ENCODE data around the gene ZMYND8.

ZMYND8 gene

DNA sequence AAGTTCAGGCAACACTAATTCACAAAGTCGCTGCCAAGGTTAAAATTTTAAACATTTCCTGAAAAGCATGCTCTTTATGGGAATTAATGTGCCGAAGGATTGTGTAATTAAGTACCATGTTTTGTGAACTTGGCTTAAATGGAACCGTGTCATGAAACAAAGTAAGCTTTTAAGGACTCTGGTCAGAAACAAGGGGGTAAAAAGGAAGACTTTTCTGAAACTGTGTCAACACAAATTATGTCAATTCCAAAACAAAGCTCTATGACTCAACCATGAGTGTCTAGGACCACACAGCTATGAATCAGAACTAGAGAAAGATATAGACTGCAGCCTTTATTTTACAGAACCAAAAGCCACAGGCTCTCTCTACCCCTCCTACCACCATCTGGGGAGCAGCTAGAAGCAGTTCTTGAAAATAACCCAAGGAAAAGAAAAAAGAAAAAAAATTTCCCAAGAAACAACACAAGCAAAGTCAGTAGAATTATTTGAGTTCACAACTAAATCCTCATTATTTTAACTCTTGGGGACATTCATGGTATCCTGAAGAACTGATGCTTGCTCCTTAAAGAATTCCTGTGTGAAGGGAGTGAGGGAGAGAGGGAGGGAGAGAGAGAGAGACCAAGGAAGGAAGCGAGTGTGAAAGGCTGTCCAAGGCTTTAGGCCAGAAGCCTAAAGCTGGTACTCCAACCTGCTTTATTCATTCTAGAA, 81.9 kb downstream of the ZMYND8 start:
- Histone ChIP-seq H3K4me1 (ENCODE audit: insufficient read depth, low read length, severe bottlenecking) (peaks cover 8% of the 10 kb centered on the region), H3K79me2 (ENCODE audit: insufficient read depth, low read length) (peaks cover 9% of the 10 kb centered on the region; the same call in 1 of the 2 replicates), H3K4me3 (ENCODE audit: low read depth, low read length, poor library complexity, severe bottlenecking) (no peak overlapping the region), H3K36me3 (ENCODE audit: insufficient read depth, low read length) (peaks cover 83% of the 10 kb centered on the region), H3F3A (ENCODE audit: insufficient read depth, low read length) (no peaks in the 10 kb centered on the region), H3K9me2 (ENCODE audit: low read depth, low read length) (no peaks in the 10 kb centered on the region), H3K27ac (ENCODE audit: low read depth, low read length, poor library complexity, severe bottlenecking) (no peak overlapping the region), H4K20me1 (ENCODE audit: insufficient read depth, low read length) (no peaks in the 10 kb centered on the region), H3K9me3 (ENCODE audit: low read length) (no peaks in the 10 kb centered on the region), H3K27me3 (ENCODE audit: insufficient read depth, low read length) (no peaks in the 10 kb centered on the region), H2AFZ (ENCODE audit: low read length) (no peak overlapping the region), H3K4me2 (ENCODE audit: low read length) (no peak overlapping the region), H3K9ac (ENCODE audit: low read length) (no peak overlapping the region)
- TF ChIP-seq, protein P1, sequence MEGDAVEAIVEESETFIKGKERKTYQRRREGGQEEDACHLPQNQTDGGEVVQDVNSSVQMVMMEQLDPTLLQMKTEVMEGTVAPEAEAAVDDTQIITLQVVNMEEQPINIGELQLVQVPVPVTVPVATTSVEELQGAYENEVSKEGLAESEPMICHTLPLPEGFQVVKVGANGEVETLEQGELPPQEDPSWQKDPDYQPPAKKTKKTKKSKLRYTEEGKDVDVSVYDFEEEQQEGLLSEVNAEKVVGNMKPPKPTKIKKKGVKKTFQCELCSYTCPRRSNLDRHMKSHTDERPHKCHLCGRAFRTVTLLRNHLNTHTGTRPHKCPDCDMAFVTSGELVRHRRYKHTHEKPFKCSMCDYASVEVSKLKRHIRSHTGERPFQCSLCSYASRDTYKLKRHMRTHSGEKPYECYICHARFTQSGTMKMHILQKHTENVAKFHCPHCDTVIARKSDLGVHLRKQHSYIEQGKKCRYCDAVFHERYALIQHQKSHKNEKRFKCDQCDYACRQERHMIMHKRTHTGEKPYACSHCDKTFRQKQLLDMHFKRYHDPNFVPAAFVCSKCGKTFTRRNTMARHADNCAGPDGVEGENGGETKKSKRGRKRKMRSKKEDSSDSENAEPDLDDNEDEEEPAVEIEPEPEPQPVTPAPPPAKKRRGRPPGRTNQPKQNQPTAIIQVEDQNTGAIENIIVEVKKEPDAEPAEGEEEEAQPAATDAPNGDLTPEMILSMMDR (IDR thresholded peaks at IDR 0.05; ENCODE audit: low read length) = no peak
- TF ChIP-seq EZH2 (IDR thresholded peaks at IDR 0.05; ENCODE audit: borderline replicate concordance, low read length) = no peak

GRCh38 chr20:47273591-47274235, 82.8 kb downstream of the ZMYND8 start:
- Histone ChIP-seq H3K79me2 (ENCODE audit: insufficient read depth, low read length) (peaks cover 17% of the 10 kb centered on the region), H4K20me1 (ENCODE audit: insufficient read depth, low read length) (no peaks in the 10 kb centered on the region), H3K4me2 (ENCODE audit: low read length) (no peak overlapping the region), H3K4me3 (ENCODE audit: low read depth, low read length, poor library complexity, severe bottlenecking) (no peak overlapping the region), H3K9me3 (ENCODE audit: low read length) (no peaks in the 10 kb centered on the region), H3K36me3 (ENCODE audit: insufficient read depth, low read length) (peaks cover 82% of the 10 kb centered on the region), H3K4me1 (ENCODE audit: insufficient read depth, low read length, severe bottlenecking) (peaks cover 17% of the 10 kb centered on the region), H3K9ac (ENCODE audit: low read length) (no peak overlapping the region), H2AFZ (ENCODE audit: low read length) (no peak overlapping the region), H3K9me2 (ENCODE audit: low read depth, low read length) (no peaks in the 10 kb centered on the region), H3F3A (ENCODE audit: insufficient read depth, low read length) (no peaks in the 10 kb centered on the region), H3K27ac (ENCODE audit: low read depth, low read length, poor library complexity, severe bottlenecking) (no peak overlapping the region), H3K27me3 (ENCODE audit: insufficient read depth, low read length) (no peaks in the 10 kb centered on the region)
- TF ChIP-seq EZH2 (IDR thresholded peaks at IDR 0.05; ENCODE audit: borderline replicate concordance, low read length) = no peak
- TF ChIP-seq, protein P1 (IDR thresholded peaks at IDR 0.05; ENCODE audit: low read length) = no peak

DNA sequence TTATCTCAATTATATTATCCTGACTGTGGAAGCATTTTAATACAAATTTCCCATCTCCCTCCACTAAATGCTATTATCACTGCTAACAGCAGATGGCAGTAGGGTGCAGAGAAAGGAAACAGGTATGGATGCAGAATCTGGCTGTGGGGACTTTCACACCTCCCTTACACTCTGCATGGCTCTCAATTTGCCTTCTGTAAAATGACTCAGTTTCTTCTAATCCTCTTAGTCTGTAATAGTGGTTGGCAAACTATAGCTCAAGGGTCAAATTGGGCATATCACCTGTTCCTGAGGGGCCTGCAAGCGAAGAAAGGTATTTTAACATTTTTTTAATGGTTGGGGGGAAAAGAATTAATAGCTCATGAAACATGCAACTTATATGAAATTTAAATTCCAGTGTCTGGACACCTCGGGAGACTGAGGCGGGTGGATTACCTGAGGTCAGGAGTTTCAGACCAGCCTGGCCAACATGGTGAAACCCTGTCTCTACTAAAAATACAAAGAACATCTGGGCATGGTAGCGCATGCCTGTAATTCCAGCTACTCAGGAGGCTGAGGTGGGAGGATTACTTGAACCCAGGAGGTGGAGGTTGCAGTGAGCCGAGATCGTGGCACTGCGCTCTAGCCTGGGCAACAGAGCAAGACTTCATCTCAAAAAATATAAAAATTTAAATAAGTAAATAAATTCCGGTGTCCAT, 83.5 kb downstream of the ZMYND8 start:
- Histone ChIP-seq H2AFZ (ENCODE audit: low read length) (no peak overlapping the region), H3K36me3 (ENCODE audit: insufficient read depth, low read length) (peaks cover 78% of the 10 kb centered on the region), H3K4me2 (ENCODE audit: low read length) (no peak overlapping the region), H3K9me3 (ENCODE audit: low read length) (no peaks in the 10 kb centered on the region), H3K4me3 (ENCODE audit: low read depth, low read length, poor library complexity, severe bottlenecking) (no peak overlapping the region), H3K4me1 (ENCODE audit: insufficient read depth, low read length, severe bottlenecking) (peaks cover 22% of the 10 kb centered on the region), H3F3A (ENCODE audit: insufficient read depth, low read length) (no peaks in the 10 kb centered on the region), H3K9ac (ENCODE audit: low read length) (no peak overlapping the region), H3K79me2 (ENCODE audit: insufficient read depth, low read length) (peaks cover 19% of the 10 kb centered on the region), H4K20me1 (ENCODE audit: insufficient read depth, low read length) (no peaks in the 10 kb centered on the region), H3K27ac (ENCODE audit: low read depth, low read length, poor library complexity, severe bottlenecking) (no peak overlapping the region), H3K9me2 (ENCODE audit: low read depth, low read length) (no peaks in the 10 kb centered on the region), H3K27me3 (ENCODE audit: insufficient read depth, low read length) (no peaks in the 10 kb centered on the region)
- TF ChIP-seq, protein P1 (IDR thresholded peaks at IDR 0.05; ENCODE audit: low read length) = peak; percentile 83
- no peak for TF ChIP-seq EZH2 (IDR thresholded peaks at IDR 0.05; ENCODE audit: borderline replicate concordance, low read length)

Data from OCI-LY1 (cell line).